Nephron (organoid): ENCODE results near the gene ZNF28.
"Not testable (repeated sequence)": the region's sequence is repeated elsewhere in the genome, so short reads cannot be mapped to it uniquely, and the experiment has no call there.

ENCODE experiments used
- H3K27ac Mint-ChIP-seq, 3 experiments: 2 replicates each; pipeline ENCODE4 v1.8.0; 2020; ENCODE audit warnings: mixed read lengths in 3 of 3, mild to moderate bottlenecking in 2 of 3, moderate library complexity in 1 of 3
- H3K27me3 Mint-ChIP-seq: 2 replicates; pipeline ENCODE4 v1.8.0; 2021; ENCODE audit warnings: low read depth, mild to moderate bottlenecking, moderate library complexity, mixed read lengths
- H3K36me3 Mint-ChIP-seq: 2 replicates; pipeline ENCODE4 v1.8.0; 2020; ENCODE audit warnings: low read depth, mixed read lengths
- H3K4me1 Mint-ChIP-seq: 2 replicates; pipeline ENCODE4 v1.8.0; 2020; ENCODE audit warnings: mixed read lengths
- H3K4me3 Mint-ChIP-seq, 3 experiments: 2 replicates each; pipeline ENCODE4 v1.8.0; 2020; ENCODE audit warnings: mild to moderate bottlenecking in 3 of 3, mixed read lengths in 3 of 3, moderate library complexity in 2 of 3
- H3K9me3 Mint-ChIP-seq: 2 replicates; pipeline ENCODE4 v1.8.0; 2020; ENCODE audit warnings: mixed read lengths
- CTCF ChIP-seq, 3 experiments: fragments of 200-600 bp; sonication (generic); IDR thresholded peaks; one replicate each; pipeline ENCODE4 v1.5.0; 2021; ENCODE audit warnings: antibody characterized with exemption in 3 of 3; ENCODE audit not compliant: unreplicated experiment in 3 of 3

ZNF28 gene

GRCh38 chr19:52786078-52786463 lies 35.4 kb downstream of the ZNF28 start:
- H3K4me1 Mint-ChIP-seq = peaks cover 16% of the 10 kb centered on the region
- H3K36me3 Mint-ChIP-seq = peaks cover 4% of the 10 kb centered on the region
- peaks cover 39% of the 10 kb centered on the region for H3K27me3 Mint-ChIP-seq
- H3K27ac Mint-ChIP-seq = peak overlapping the region in 1 of 3 experiments; percentile 82
- peak overlapping the region; percentile 90 to 96 (median 92) for H3K4me3 Mint-ChIP-seq
- H3K9me3 Mint-ChIP-seq = no peaks in the 10 kb centered on the region
- no peak for TF ChIP-seq CTCF (IDR thresholded peaks at IDR 0.05; ENCODE audit: unreplicated experiment in 3 of 3)

DNA sequence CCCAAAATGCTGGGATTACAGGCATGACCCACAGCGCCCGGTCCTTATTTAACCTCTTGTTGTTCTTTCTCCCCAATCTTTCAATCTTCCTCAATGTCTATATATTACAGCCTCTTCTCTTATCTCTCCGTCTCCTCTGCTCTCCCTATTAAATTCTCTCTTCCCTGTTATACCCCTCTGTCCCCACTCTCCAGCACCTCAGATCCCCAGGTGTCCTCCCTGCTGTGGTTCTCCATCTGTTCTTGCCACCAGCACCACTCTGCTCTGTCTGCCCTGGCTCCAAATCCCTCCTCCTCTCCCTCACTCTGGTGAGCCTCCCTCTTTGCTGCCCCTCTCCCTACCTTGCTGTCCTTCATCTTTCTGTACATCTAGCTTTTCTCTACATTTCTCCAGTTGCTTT lies 35.9 kb downstream of the ZNF28 start:
- Mint-ChIP-seq H3K4me3 (peak overlapping the region; percentile 90 to 96 (median 92)), H3K27ac (no peak overlapping the region), H3K9me3 (no peaks in the 10 kb centered on the region), H3K36me3 (peaks cover 4% of the 10 kb centered on the region), H3K4me1 (peaks cover 16% of the 10 kb centered on the region), H3K27me3 (peaks cover 36% of the 10 kb centered on the region)
- no peak for TF ChIP-seq CTCF (IDR thresholded peaks at IDR 0.05; ENCODE audit: unreplicated experiment in 3 of 3)

DNA sequence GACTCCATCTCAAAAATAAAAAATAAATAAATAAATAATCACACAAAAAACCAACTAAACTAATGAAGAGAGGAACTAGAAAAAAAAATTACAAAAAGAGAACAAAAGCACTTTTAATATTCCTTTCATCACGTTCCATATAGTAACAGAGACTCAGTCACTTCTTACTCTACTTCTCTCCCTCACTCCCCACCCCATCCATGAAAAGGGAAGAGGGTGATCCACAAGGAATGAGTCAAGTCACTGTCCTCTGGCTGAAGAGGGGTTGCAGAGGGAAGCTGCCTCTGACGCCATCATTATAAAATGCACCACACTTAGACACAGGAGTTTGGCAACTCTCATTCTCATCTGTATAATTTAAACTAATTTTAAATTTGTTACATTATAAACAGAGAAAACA lies 38.6 kb downstream of the ZNF28 start:
- Mint-ChIP-seq H3K27me3 (peaks cover 19% of the 10 kb centered on the region), H3K4me1 (peaks cover 14% of the 10 kb centered on the region)

DNA sequence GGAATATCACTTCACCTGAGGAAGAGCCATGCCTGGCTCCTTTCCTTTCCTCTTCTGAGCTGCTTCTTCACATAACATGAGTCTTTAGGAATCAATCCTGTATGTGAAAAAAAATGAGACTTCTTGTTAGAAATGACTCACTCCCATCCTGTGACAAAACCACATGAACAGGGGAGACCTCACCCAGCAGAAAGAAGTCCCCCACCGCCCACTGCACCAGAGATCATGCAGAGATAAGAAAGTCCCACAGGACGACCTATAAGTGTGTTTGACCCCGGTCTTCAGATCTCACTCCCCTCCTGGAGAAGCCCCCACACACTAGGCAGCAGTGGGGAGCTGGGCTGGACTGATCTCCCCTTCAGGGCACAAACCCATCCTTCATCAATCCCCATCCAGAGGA lies 42.6 kb downstream of the ZNF28 start:
- Mint-ChIP-seq H3K27me3 (no peaks in the 10 kb centered on the region), H3K4me1 (no peaks in the 10 kb centered on the region), H3K4me3 (no peak overlapping the region), H3K9me3 (no peaks in the 10 kb centered on the region), H3K27ac (no peak overlapping the region), H3K36me3 (peaks cover 12% of the 10 kb centered on the region)
- TF ChIP-seq CTCF (IDR thresholded peaks at IDR 0.05; ENCODE audit: unreplicated experiment in 3 of 3) = no peak

More for the DNA sequence above, 38.6 kb downstream of the ZNF28 start:
- H3K27ac Mint-ChIP-seq, H3K4me3 Mint-ChIP-seq, H3K9me3 Mint-ChIP-seq: not testable (repeated sequence)
- peaks cover 12% of the 10 kb centered on the region for H3K36me3 Mint-ChIP-seq

- H3K27me3 Mint-ChIP-seq, H3K27ac Mint-ChIP-seq, H3K36me3 Mint-ChIP-seq, H3K4me3 Mint-ChIP-seq, H3K9me3 Mint-ChIP-seq, H3K4me1 Mint-ChIP-seq: not testable (repeated sequence)
Observed at GRCh38 chr19:52756447-52756846, 65.0 kb downstream of the ZNF28 start.

DNA sequence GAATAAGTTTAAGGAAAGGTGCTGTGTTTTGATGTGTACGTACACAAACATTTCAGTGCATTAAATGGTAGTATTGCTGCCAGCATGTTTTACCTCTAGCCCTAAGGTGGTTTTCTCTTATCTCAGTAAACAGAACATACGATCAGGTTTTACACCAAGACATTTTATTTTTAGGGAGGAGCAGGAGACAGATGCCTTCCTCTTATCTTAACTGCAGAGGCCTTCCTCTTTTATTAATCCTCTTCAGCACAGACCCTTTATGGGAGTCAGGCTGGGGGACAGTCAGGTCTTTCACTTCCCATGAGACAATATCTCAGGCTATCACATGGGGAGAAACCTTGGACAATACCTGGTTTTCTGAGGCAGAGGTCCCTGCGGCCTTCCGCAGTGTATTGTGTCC lies 71.7 kb downstream of the ZNF28 start:
- Mint-ChIP-seq H3K27ac (no peak overlapping the region), H3K4me1 (peaks cover 7% of the 10 kb centered on the region), H3K4me3 (no peak overlapping the region), H3K9me3 (peaks cover 1% of the 10 kb centered on the region), H3K36me3 (no peaks in the 10 kb centered on the region), H3K27me3 (no peaks in the 10 kb centered on the region)
- no peak for TF ChIP-seq CTCF (IDR thresholded peaks at IDR 0.05; ENCODE audit: unreplicated experiment in 3 of 3)

- peak overlapping the region in 1 of 3 experiments; percentile 16 for H3K4me3 Mint-ChIP-seq
- peaks cover 8% of the 10 kb centered on the region for H3K27me3 Mint-ChIP-seq
- H3K4me1 Mint-ChIP-seq = peaks cover 7% of the 10 kb centered on the region
- no peak overlapping the region for H3K27ac Mint-ChIP-seq
- TF ChIP-seq CTCF (IDR thresholded peaks at IDR 0.05; ENCODE audit: unreplicated experiment in 3 of 3) = peak; percentile 59 to 61 (median 60)
- no peaks in the 10 kb centered on the region for H3K9me3 Mint-ChIP-seq
- no peaks in the 10 kb centered on the region for H3K36me3 Mint-ChIP-seq
Observed at GRCh38 chr19:52748336-52748950, 73.0 kb downstream of the ZNF28 start.
